GM19351 (cell line): ENCODE measurements around the gene EWSR1.
A peak's percentile ranks its signal among the peaks of the same experiment; 100 is the strongest.

ENCODE experiments used
- ATAC-seq: cut with Tn5 transposase; IDR thresholded peaks from one replicate; pipeline ENCODE4 v1.9.1; 2021; ENCODE audit warnings: mild to moderate bottlenecking, moderate library complexity; ENCODE audit not compliant: unreplicated experiment

EWSR1 gene

DNA sequence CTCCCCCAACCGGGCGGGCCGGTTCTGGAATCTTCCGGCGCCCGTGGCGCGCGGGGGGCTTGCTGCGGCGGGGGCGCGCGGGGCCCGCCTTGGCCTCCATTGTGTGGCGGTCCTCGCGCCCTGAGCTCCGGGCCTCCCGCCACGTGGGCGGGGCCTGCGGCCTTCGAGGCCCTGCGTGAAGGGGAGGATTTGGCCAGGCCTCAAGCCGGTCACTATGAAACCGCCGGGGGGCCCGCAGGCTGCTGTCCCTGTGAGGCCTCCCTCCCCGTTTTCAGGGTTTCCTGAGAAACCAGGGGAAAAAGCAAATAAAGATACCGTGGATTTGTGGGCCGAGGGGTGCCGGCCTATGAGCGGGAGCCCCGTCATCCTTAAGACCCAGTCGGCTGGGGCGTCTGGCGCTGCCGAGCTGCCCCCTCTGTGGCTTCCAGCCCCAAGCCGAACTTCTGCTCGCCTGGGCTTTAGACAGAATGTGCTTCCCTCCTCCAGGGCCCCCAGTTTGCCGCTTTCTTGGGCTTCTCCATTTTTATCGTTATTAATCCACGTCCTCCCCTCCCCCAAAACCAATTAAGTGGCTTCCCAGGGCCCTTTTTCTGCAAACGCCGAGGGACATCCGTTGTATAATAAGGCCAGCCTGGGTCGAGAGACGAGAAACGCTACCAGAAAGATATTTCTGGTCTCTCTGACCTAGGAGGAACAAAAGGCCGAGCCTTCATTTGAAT lies 602 bp downstream of the EWSR1 start:
- ATAC-seq = peak; percentile 31

DNA sequence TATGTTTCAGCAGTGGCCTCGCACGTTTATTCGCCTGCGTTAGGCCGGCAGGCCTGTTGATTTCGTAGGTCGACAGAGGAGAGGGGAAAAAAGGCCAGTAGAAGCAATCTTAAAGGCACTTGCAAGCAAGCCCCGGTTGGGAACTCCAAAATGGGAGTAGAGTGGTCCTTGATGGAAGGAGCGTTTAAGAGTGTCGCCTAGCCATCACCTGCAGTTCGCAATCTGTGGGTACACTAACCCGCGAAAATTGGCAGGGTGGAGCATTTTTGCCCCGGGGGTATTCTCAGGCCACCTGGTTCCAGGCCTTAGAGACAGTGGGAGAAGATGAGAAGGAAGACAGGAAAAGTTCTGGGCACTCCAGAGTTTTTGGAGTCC lies 1.1 kb downstream of the EWSR1 start:
- ATAC-seq = no peak

DNA sequence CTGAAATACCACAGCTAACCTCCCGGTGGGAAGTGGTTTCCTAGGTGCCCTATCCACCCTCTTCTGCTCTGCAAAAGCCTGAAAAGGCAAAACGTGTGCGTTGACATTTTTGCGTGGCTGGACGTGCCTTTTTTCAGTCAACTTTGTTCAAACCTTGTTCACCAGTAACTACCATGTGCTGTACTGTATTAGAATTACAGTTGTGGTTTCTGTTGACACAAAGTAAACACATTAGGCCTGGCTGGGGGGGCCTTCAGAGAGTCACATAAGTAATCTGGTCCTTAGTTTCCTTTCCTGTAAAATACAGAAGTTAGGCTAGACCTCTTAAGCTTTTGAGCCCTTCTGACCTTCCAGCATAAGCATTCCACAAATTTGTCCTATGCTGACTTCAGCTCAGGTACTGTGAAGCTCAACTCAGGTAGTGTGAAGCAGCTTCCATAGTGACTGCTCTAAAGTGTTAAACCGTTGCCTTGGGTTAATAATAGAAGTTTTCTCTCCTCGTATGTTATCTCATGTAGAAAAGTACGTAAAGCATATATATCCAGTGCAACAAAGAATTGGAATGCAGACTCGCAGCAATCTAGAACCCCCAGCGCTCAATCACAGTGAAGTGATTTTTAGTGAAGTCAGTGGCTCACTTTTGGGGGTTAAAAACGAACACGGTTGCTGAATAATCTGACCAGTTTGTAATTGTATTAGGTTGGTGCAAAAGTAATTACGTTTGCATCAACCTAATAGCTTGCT lies 1.8 kb downstream of the EWSR1 start:
- ATAC-seq = no peak

DNA sequence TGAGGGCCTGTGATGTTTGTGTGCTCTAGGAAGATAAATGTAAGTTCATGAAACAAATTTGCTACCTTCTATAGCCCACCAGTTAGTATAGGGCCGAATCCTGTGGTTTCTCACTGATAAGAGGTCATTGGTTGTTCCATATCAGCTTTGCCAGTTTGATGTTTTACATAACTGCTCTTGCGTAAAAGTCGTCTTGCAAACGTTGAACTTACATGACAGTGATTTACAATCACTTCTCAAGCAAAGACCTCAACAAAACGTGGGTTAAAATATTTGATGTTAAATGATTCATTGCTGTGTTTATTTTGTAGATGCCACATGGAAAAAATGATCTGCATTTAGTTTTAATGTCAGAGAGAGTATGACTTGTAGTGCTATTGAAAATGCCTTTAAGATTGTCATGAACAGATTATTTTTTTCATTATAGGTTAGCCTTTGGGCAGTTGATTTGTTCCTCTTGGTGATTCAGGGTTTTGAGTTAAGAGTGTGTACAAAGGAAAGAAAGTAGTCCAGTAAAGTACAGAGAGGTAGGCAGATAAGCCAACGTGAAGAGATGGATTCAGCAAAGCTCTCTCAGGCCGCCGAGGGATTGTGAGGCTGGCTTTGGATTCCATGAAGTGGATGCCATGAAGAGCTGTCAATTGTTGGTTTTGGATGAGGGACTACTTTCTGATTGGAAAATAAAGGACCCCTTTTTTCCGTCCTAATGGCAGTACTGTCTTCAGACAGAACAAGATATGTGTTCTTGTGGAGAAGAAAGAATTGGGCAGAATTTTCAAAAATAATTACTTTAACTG lies 2.6 kb downstream of the EWSR1 start:
- no peak for ATAC-seq

DNA sequence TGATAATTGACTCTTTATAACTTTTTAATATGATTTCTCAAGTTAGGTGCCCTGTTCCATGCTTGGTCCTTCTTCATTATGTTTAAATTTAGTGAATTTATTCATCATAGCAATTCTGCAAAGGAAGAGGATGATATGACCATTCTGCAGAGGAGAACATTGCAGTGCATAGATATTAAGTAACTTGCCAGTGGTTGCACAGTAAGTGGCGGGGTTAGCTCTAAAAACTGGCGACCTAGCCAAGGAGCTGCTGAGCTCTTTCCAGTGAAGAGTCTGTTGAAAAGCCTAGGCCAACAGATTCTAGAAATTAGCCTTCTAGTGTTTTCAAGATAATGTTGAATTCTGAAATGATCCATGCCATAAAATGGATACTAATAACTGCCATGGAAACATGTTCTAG lies 4.6 kb downstream of the EWSR1 start:
- no peak for ATAC-seq

DNA sequence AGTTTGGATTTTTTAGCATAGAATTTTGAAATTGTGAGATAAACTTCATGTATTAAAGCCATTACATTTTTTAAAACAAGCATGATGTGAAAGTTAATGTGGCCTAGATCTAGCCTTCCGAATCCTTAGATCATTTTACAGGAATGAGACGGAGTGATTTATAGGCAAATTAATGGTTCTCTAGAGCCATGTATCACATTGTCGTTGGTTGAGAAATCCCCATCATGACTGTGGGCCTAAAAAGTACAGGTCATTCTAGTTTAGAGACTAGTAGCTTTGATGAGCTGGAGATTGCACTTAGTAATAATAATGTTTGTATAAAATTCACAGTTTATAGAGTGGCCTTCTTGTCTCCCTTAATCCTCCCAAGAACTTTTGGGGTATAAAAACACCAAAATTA lies 7.1 kb downstream of the EWSR1 start:
- no peak for ATAC-seq

DNA sequence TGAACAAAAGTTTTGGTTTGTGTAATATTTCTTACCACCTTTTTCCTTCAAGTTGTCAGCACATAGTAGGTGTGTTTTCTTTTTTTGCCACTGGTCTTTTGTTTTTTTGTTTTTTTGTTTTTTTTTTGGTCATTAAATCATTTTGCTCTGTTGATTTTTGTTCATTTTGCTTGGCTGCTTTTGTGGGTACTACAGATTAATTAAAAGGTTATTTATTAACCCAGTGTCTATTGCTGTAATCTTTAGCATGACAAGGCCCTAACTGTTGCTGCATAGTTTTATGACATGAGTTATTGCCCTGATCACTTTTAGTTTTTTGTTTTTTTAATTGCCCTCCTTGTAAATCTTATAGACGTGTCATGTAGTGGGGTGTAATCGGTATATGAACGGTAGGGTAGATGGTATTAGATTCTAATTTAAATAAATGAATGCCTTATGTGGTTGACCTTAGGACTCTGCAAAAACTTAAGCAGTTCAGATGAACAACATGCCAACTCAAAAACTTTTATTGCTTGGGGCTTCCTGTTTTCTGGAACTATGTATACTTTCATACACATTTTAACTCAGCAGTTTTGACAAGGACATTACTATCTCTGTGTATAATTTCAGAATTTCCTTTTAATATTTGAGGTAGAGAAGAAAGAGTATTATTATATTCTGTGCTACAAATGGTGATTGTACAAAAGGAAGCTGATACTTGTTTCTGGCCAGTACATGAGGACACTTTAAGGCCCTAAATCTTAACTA lies 7.9 kb downstream of the EWSR1 start:
- ATAC-seq = no peak

DNA sequence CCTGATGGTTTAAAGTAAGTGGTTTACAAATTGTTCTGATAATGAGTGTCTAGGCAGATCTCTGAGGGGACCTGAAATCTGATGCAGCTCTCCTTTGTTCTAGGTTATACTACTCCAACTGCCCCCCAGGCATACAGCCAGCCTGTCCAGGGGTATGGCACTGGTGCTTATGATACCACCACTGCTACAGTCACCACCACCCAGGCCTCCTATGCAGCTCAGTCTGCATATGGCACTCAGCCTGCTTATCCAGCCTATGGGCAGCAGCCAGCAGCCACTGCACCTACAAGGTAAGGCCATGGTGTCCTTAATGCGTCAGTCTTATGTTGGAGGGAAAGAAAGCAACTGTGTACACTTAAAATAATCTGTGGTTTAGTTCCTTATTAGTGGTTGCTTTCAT lies 9.9 kb downstream of the EWSR1 start:
- ATAC-seq = no peak

DNA sequence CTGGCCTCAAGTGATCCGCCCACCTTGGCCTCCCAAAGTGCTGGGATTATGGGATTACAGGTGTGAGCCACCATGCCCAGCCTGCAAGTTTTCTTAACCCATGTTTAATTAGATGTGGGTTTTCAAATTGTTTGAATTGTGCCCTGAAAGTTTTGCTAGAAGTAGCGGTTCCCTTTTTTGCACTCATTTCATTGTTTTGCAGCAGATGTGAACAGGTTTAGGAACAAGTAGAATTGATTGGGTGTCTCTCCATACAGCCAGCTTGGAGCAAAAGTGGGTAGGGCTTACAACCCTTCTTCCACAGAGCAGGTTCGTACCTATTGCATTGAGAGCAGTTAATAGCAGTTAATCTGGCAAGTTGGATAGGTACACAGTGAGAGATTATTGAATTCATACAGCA lies 16.1 kb downstream of the EWSR1 start:
- ATAC-seq = no peak

DNA sequence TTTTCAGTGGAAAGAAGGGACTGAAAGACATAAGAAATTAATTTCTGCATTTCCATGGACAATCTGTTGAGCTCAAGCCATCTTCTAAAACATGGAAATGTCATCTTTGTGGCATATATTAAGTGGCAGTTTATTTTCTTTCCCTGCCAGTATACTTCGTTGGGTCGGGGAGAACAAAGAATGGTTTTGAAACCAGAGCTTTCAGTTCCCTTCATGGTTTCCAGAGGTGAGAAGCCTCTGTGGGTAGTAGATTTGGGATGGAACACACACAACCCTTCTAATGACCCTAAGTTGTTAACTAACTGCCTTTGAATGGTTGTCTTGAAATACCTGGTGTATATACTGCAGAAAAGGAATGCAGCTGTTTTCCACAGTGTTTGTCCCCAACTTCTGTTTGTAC lies 20.8 kb downstream of the EWSR1 start:
- ATAC-seq = no peak

DNA sequence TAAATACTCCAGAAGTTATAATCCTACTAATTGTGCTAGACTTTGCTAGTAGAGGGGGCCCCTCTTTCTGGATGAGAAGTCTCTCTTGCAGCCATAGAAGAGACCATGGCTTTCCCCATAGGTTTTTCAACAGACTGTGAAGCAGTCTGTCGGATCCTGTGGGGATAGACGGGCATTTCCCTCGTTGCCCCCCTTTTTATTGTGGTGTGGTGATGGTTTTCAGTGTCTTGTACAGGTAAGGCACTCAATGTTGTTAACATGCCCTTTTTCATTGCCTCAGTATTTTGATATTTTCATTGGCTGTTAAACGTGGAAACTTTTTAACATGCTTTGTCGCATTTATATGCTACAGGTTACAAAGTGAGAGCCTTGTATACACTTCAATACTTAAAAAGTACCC lies 22.0 kb downstream of the EWSR1 start:
- ATAC-seq = no peak

DNA sequence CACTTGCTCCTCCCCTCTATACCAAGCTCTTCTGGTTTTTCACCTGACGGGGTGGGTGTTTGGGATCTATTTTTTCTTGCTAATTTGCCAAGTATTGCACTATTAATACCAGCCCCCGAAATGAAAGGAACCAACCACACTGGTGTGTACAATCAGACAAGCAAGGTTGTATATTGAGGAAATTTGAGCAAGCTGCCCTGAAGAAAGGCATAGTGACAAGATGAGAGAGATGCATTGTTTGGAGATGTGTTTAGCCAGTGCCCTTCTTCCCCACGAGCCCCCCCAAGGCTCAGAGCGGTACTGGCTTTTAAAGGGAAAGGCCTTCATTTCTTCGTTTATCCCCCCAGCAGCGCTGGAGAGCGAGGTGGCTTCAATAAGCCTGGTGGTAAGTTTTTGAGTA lies 23.1 kb downstream of the EWSR1 start:
- no peak for ATAC-seq

DNA sequence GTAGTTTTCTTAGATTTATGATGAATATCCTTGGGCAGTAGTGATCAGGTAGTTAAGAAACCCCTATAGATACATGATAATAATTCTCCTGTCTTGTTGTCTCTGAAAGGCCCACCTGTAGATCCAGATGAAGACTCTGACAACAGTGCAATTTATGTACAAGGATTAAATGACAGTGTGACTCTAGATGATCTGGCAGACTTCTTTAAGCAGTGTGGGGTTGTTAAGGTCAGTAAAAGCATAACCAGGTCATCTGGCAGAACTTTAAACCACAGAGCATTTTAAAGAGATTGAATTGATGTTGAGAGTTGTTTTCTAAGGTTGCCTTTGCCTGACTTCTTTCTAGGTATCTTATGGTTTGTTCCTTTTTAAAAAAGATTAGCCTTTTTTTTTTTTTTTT lies 24.3 kb downstream of the EWSR1 start:
- ATAC-seq = no peak

DNA sequence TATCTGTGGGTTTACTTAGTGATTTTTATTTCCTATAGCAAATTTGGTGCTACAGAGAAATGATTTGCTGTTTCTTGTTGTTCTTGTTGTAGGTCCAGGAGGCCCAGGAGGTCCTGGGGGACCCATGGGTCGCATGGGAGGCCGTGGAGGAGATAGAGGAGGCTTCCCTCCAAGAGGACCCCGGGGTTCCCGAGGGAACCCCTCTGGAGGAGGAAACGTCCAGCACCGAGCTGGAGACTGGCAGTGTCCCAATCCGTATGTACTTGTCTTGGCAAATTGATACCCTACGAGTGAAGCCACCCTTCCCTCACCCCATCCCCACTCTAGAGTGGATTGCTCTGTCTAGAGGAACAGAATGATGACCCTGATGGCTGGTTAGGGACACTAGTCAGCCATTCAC lies 30.6 kb downstream of the EWSR1 start:
- ATAC-seq = no peak

DNA sequence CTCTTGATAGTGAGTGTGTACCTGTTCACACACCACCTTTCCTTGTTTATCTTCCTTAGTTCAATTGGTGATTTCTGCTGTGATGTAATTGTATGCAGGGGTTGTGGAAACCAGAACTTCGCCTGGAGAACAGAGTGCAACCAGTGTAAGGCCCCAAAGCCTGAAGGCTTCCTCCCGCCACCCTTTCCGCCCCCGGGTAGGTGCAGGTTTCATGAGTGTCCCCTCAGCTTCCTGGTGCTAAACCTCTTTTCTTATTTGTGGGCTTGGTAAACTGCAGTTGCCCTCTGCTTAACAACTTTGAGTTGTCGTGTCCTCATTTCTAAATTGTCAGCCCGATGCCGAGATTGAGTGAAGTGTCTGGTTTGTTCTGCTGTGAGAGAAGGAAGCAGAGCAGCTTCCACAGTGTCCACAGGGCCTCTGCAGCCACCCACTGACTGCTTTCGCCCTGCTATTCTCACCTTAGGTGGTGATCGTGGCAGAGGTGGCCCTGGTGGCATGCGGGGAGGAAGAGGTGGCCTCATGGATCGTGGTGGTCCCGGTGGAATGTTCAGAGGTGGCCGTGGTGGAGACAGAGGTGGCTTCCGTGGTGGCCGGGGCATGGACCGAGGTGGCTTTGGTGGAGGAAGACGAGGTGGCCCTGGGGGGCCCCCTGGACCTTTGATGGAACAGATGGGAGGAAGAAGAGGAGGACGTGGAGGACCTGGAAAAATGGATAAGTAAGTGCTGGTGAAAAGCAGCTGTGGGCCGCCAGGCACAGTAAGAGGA lies 31.2 kb downstream of the EWSR1 start:
- ATAC-seq = no peak

DNA sequence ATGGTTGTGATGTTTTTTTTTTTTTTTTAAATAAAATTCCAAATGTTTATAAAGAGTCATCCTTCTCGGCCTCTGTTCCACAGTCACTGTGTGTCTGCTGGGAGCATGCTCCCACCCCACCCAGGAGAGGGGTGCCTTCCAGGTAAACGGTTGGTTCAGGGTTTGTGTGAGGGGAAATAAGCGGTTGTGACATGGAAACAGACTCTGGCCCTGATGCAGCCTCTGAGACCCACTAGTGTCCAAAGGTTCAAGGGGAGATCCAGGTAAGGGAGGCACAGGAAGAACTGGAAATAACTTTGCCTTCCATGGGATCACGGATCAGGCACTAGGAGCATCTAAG lies 32.4 kb downstream of the EWSR1 start:
- no peak for ATAC-seq

DNA sequence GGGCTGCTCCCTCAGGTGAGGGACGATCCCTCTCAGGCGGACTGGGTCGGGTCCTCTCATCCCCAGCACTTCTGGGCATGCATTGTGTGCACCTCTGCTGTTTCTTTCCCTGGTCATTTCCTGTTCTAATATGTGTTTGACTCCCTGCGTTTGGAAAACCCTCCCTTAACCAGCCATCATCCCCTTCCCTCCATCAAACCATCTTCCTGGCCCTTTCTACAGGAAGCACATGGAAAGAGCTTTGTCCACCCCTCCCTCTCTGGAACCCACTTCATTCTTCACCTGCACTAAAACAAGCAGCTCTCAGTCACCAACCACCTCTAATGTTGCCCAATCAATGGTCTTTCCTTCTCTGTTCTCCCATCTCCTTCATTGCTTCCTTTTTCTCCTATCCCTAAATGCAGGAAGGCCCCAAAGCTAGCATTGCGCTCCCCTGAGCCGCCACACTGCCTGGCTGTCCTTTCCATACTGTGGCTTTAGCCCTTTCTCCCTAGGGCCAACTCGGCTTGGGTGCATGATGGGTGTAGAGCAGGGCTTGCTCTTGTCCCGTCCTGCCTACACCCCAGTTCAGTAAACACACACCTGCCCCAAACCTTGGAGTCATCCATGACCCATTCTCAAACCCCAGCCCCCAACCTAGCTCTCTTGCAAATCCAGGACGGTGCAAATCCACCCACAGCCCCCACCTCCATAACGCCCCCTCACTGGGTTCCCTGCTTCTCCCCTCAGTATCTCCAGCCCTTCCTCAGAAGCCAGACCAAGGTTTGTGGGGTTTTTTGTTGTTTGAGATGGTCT lies 32.9 kb downstream of the EWSR1 start:
- no peak for ATAC-seq

DNA sequence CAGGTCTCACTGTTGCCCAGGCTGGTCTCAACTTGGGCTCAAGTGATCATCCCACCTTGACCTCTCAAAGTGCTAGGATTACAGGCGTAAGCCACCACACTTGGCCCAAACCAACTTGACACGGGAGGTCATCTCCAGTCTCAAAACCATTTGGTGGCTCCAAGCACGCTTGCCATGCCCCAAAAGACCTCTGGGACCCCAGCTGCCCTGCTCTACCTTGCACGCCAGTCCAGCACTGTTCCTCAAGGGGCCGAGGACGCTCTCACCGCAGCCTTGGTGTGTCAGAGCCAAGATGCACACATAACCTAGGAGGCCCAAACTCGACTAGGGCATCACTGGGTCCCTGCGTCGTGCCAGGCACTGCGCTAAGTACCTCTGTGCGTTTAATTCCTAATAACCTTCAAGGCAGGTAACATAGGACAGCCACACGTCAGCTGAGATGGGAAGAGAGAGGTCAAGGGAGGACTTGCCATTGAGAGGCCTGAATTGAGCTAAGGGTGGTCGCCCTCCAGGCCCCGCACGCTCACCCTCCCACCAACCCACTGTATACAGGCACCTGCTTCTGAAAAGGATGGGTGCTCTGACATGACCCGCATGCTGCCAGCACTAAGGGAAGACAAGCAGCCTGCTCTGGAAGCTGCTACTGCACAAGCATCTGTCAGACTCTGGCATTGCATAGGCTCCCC lies 33.8 kb downstream of the EWSR1 start:
- no peak for ATAC-seq

DNA sequence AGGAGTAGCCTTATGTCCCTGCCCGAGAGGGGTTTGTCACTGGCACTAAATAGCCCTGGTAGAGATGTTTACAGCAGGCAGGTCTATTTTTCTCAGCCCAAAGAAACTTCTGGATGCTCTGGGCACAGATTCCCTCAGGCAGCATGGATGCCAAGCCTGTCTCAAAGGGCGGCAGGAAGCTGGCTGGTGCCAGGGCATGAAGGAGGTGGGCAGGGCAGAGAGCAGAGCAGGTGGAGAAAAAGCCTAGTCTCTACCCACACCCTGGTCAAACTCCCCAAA lies 34.3 kb downstream of the EWSR1 start:
- ATAC-seq = no peak
